ENCODE measurements around the gene RGS14.

GRCh38 chr5:177308740-177309139 lies 49.0 kb upstream of the RGS14 start:
- no peak for TF ChIP-seq CTCF (conservative IDR thresholded peaks at IDR 0.05)
- TF ChIP-seq ZFX (IDR thresholded peaks at IDR 0.05): no peak

Data from C4-2B (cell line).